H9 (cell line): ENCODE measurements around the gene WBP1L. TPM values are rescaled to one million over a fixed set of nuclear protein-coding genes. Genes with fewer than 3 reads are reported as not detected.

Experiments used
- DNase-seq: peaks from one replicate; pipeline ENCODE4 v3.0.0-alpha.2; 2017
- H2AFZ ChIP-seq: one replicate; pipeline ENCODE4 v1.6.1; 2013; ENCODE audit warnings: mild to moderate bottlenecking, low read length, control low read depth, moderate library complexity
- H2AK5ac ChIP-seq: 2 replicates; pipeline ENCODE4 v1.6.1; 2013; ENCODE audit warnings: low read length, control low read depth, mixed read lengths; ENCODE audit not compliant: insufficient read length
- H2BK120ac ChIP-seq: one replicate; pipeline ENCODE4 v1.6.1; 2013; ENCODE audit warnings: low read depth, mild to moderate bottlenecking, low read length, control low read depth, inconsistent platforms; ENCODE audit not compliant: poor library complexity, severe bottlenecking
- H2BK12ac ChIP-seq: 2 replicates; pipeline ENCODE4 v1.6.1; 2013; ENCODE audit warnings: low read length, control low read depth, mixed read lengths, low read depth; ENCODE audit not compliant: insufficient read length
- H2BK15ac ChIP-seq: 2 replicates; pipeline ENCODE4 v1.6.1; 2013; ENCODE audit warnings: low read depth, low read length, control low read depth
- H2BK20ac ChIP-seq: one replicate; pipeline ENCODE4 v1.6.1; 2013; ENCODE audit warnings: low read depth, mild to moderate bottlenecking, low read length, control low read depth, inconsistent platforms; ENCODE audit not compliant: poor library complexity, severe bottlenecking
- H2BK5ac ChIP-seq: 2 replicates; pipeline ENCODE4 v1.6.1; 2013; ENCODE audit warnings: low read length, control low read depth, mixed read lengths; ENCODE audit not compliant: insufficient read length
- H3K14ac ChIP-seq: 2 replicates; pipeline ENCODE4 v1.6.1; 2013; ENCODE audit warnings: low read length, control low read depth; ENCODE audit not compliant: insufficient read depth
- H3K18ac ChIP-seq: 2 replicates; pipeline ENCODE4 v1.6.1; 2013; ENCODE audit warnings: low read depth, mild to moderate bottlenecking, mixed read lengths, low read length, control low read depth; ENCODE audit not compliant: insufficient read length
- H3K23ac ChIP-seq: 2 replicates; pipeline ENCODE4 v1.6.1; 2013; ENCODE audit warnings: low read length, control low read depth, mixed read lengths, low read depth; ENCODE audit not compliant: insufficient read length
- H3K23me2 ChIP-seq: 2 replicates; pipeline ENCODE4 v1.6.1; 2013; ENCODE audit warnings: low read depth, mild to moderate bottlenecking, mixed read lengths, low read length, control low read depth; ENCODE audit not compliant: insufficient read length, poor library complexity, severe bottlenecking
- H3K27ac ChIP-seq: 2 replicates; pipeline ENCODE4 v1.5.1; 2013; ENCODE audit warnings: low read length, control low read depth, mixed read lengths, low read depth; ENCODE audit not compliant: insufficient read length
- H3K27me3 ChIP-seq: 2 replicates; pipeline ENCODE4 v1.6.1; 2013; ENCODE audit warnings: low read length, control low read depth, inconsistent platforms; ENCODE audit not compliant: insufficient read depth
- H3K4ac ChIP-seq: 2 replicates; pipeline ENCODE4 v1.6.1; 2013; ENCODE audit warnings: low read depth, mild to moderate bottlenecking, control low read depth, inconsistent platforms, low read length, moderate library complexity
- H3K4me1 ChIP-seq: 2 replicates; pipeline ENCODE4 v1.6.1; 2013; ENCODE audit warnings: low read length, control low read depth, inconsistent platforms; ENCODE audit not compliant: insufficient read depth
- H3K4me2 ChIP-seq: 2 replicates; pipeline ENCODE4 v1.6.1; 2013; ENCODE audit warnings: low read length, control low read depth, mixed read lengths; ENCODE audit not compliant: insufficient read length, insufficient read depth
- H3K56ac ChIP-seq: 2 replicates; pipeline ENCODE4 v1.6.1; 2013; ENCODE audit warnings: low read depth, mild to moderate bottlenecking, mixed read lengths, low read length, control low read depth; ENCODE audit not compliant: insufficient read length
- H3K79me1 ChIP-seq: 2 replicates; pipeline ENCODE4 v1.6.1; 2013; ENCODE audit warnings: low read depth, mild to moderate bottlenecking, moderate library complexity, low read length, control low read depth, inconsistent platforms; ENCODE audit not compliant: insufficient read depth, poor library complexity, severe bottlenecking
- H3K79me2 ChIP-seq: 2 replicates; pipeline ENCODE4 v1.6.1; 2013; ENCODE audit warnings: low read length, control low read depth, inconsistent platforms; ENCODE audit not compliant: insufficient read depth
- H3K9ac ChIP-seq: 2 replicates; pipeline ENCODE4 v1.6.1; 2013; ENCODE audit warnings: low read length, control low read depth, mixed read lengths; ENCODE audit not compliant: insufficient read length; ENCODE audit errors: extremely low read depth
- H3K9me3 ChIP-seq: one replicate; pipeline ENCODE4 v1.6.1; 2013; ENCODE audit warnings: low read depth, low read length, inconsistent platforms; ENCODE audit not compliant: control insufficient read depth
- H3T11ph ChIP-seq: one replicate; pipeline ENCODE4 v1.6.1; 2013; ENCODE audit warnings: mild to moderate bottlenecking, low read length, control low read depth, inconsistent platforms
- H4K20me1 ChIP-seq: one replicate; pipeline ENCODE4 v1.6.1; 2013; ENCODE audit not compliant: control insufficient read depth, insufficient read length, insufficient read depth
- H4K5ac ChIP-seq: 2 replicates; pipeline ENCODE4 v1.6.1; 2013; ENCODE audit warnings: low read depth, mild to moderate bottlenecking, mixed read lengths, low read length, control low read depth; ENCODE audit not compliant: insufficient read length
- H4K8ac ChIP-seq: replicated peaks from 2 replicates; pipeline ENCODE4 v1.6.1; 2013; ENCODE audit warnings: low read length, control low read depth, mixed read lengths, low read depth; ENCODE audit not compliant: insufficient read length
- H4K91ac ChIP-seq: 2 replicates; pipeline ENCODE4 v1.6.1; 2013; ENCODE audit warnings: low read depth, mild to moderate bottlenecking, moderate library complexity, mixed read lengths, low read length, control low read depth; ENCODE audit not compliant: insufficient read length
- H3K27ac Mint-ChIP-seq, 3 experiments: 2 replicates in 2 of 3; 3 replicates in 1 of 3; pipeline ENCODE4 v1.8.0; 2020 to 2021; ENCODE audit warnings: mixed read lengths in 3 of 3, mild to moderate bottlenecking in 1 of 3, moderate library complexity in 1 of 3
- H3K27me3 Mint-ChIP-seq: 2 replicates; pipeline ENCODE4 v1.8.0; 2021; ENCODE audit warnings: low read depth, mild to moderate bottlenecking, moderate library complexity, mixed read lengths
- H3K36me3 Mint-ChIP-seq, 3 experiments: 2 replicates in 2 of 3; 3 replicates in 1 of 3; pipeline ENCODE4 v1.8.0; 2020 to 2021; ENCODE audit warnings: low read depth in 3 of 3, mixed read lengths in 3 of 3; ENCODE audit not compliant: insufficient read depth in 1 of 3
- H3K4me1 Mint-ChIP-seq, 2 experiments: 2 replicates each; pipeline ENCODE4 v1.8.0; 2020; ENCODE audit warnings: mixed read lengths in 2 of 2
- H3K4me3 Mint-ChIP-seq, 2 experiments: 2 replicates in 1 of 2; 3 replicates in 1 of 2; pipeline ENCODE4 v1.8.0; 2020 to 2021; ENCODE audit warnings: mild to moderate bottlenecking in 2 of 2, mixed read lengths in 2 of 2, moderate library complexity in 1 of 2
- H3K9me3 Mint-ChIP-seq, 2 experiments: 2 replicates in 1 of 2; 3 replicates in 1 of 2; pipeline ENCODE4 v1.8.0; 2020; ENCODE audit warnings: mild to moderate bottlenecking in 2 of 2, mixed read lengths in 2 of 2, moderate library complexity in 1 of 2
- CTCF ChIP-seq: fragments of 200-600 bp; sonication (generic); conservative IDR thresholded peaks from 3 replicates; pipeline ENCODE4 v1.8.0; 2021; ENCODE audit warnings: antibody characterized with exemption, mild to moderate bottlenecking
- WGBS: extraction: QIAGEN DNeasy Blood & Tissue Kit; methylation state at CpG from one replicate; pipeline ENCODE4 v1.1.7; 2013; ENCODE audit warnings: missing lambda C conversion rate, low lambda C conversion rate, mixed read lengths; ENCODE audit not compliant: insufficient read length; ENCODE audit errors: extremely low coverage; 5-methylcytosine and 5-hydroxymethylcytosine counted together
- total RNA-seq: library from RNA; stranded (reverse); gene quantifications from 2 replicates; pipeline ENCODE4 v1.2.1, GENCODE V29; 2021

Gene WBP1L
- total RNA-seq, 1 experiment from 2014 or later = 23.8 TPM

- Histone ChIP-seq H3K23ac (no peak overlapping the region), H4K5ac (no peak overlapping the region), H3K9me3 (no peaks in the 10 kb centered on the region), H2BK5ac (no peak overlapping the region), H2BK12ac (no peak overlapping the region), H3K79me2 (peaks cover 2% of the 10 kb centered on the region; the same call in 1 of the 2 replicates), H2AK5ac (no peak overlapping the region), H3K9ac (no peak overlapping the region), H3K79me1 (no peaks in the 10 kb centered on the region), H3K23me2 (no peaks in the 10 kb centered on the region), H3K27me3 (no peaks in the 10 kb centered on the region), H2BK15ac (no peak overlapping the region), H2AFZ (no peak overlapping the region), H3K4me1 (no peaks in the 10 kb centered on the region), H3K27ac (no peak overlapping the region), H3K4ac (no peak overlapping the region), H3K4me2 (no peak overlapping the region), H2BK20ac (no peak overlapping the region), H3K18ac (no peak overlapping the region), H4K8ac (no peak overlapping the region), H4K91ac (no peak overlapping the region), H3T11ph (no peak overlapping the region), H4K20me1 (no peaks in the 10 kb centered on the region), H3K14ac (no peak overlapping the region), H3K56ac (no peak overlapping the region), H2BK120ac (no peak overlapping the region)
- DNase-seq = no peak
- Mint-ChIP-seq H3K4me1 (peaks cover 7% of the 10 kb centered on the region in 2 experiments; a peak in 3 of 4 replicates), H3K27me3 (no peaks in the 10 kb centered on the region), H3K9me3 (no peaks in the 10 kb centered on the region), H3K4me3 (no peak overlapping the region), H3K27ac (no peak overlapping the region), H3K36me3 (peaks cover 0 to 5% (median 0%) of the 10 kb centered on the region in 3 experiments; a peak in 1 of 7 replicates)
- TF ChIP-seq CTCF = no peak
- WGBS = no CpG with 5 or more reads among the region's 4 CpGs
These were observed 18.2 kb downstream of the WBP1L start for GRCh38 chr10:102761981-102762380.
